Activated CD4-positive, alpha-beta T cell treated with anti-CD3 and anti-CD28 coated beads for 36 hours (primary cell): ENCODE measurements around the gene FREM2. TPM values are rescaled to one million over a fixed set of nuclear protein-coding genes. Genes with fewer than 3 reads are reported as not detected.

ENCODE experiments used
- ATAC-seq: fragments of 200-7000 bp; cut with Tn5 transposase; one replicate; pipeline ENCODE4 v1.10.0; 2021; ENCODE audit warnings: mild to moderate bottlenecking, moderate library complexity
- CTCF ChIA-PET: fragments of 350-600 bp; sonication (Branson Sonifier 250); formaldehyde crosslinking; loops from one replicate; lab custom pipeline; 2021; ENCODE audit warnings: antibody characterized with exemption; lab: Charles Lee
- POLR2A ChIA-PET: fragments of 350-600 bp; sonication (Branson Sonifier 250); formaldehyde crosslinking; loops from one replicate; lab custom pipeline; 2021; ENCODE audit warnings: antibody characterized with exemption, inconsistent platforms; lab: Charles Lee
- DNase-seq: peaks from one replicate; pipeline ENCODE4 v3.0.0-alpha.2; 2020
- H3K27ac Mint-ChIP-seq: one replicate; pipeline ENCODE4 v1.8.0; 2021; ENCODE audit warnings: mixed read lengths
- H3K27me3 Mint-ChIP-seq: one replicate; pipeline ENCODE4 v1.8.0; 2021; ENCODE audit warnings: mixed read lengths
- H3K36me3 Mint-ChIP-seq: one replicate; pipeline ENCODE4 v1.8.0; 2021; ENCODE audit warnings: low read depth, mixed read lengths
- H3K4me1 Mint-ChIP-seq: one replicate; pipeline ENCODE4 v1.8.0; 2021; ENCODE audit warnings: mixed read lengths
- H3K4me3 Mint-ChIP-seq: one replicate; pipeline ENCODE4 v1.8.0; 2021; ENCODE audit warnings: mild to moderate bottlenecking, moderate library complexity, mixed read lengths
- H3K9me3 Mint-ChIP-seq: one replicate; pipeline ENCODE4 v1.8.0; 2021; ENCODE audit warnings: low read depth, mixed read lengths
- intact Hi-C, 2 experiments: fragments of 100-400 bp; cut with DNase I in 1 of 2; cut with micrococcal nuclease in 1 of 2; formaldehyde crosslinking; loops; one replicate each; pipeline versions ENCODE4 v1.14.2 to v1.15.1; 2022 to 2024; cut with DNase I, micrococcal nuclease
- total RNA-seq, 2 experiments: library from RNA; stranded (reverse); gene quantifications; one replicate each; pipeline ENCODE4 v1.2.3, GENCODE V29; 2021

FREM2 gene
- total RNA-seq, 2 experiments from 2014 or later = not detected

DNA sequence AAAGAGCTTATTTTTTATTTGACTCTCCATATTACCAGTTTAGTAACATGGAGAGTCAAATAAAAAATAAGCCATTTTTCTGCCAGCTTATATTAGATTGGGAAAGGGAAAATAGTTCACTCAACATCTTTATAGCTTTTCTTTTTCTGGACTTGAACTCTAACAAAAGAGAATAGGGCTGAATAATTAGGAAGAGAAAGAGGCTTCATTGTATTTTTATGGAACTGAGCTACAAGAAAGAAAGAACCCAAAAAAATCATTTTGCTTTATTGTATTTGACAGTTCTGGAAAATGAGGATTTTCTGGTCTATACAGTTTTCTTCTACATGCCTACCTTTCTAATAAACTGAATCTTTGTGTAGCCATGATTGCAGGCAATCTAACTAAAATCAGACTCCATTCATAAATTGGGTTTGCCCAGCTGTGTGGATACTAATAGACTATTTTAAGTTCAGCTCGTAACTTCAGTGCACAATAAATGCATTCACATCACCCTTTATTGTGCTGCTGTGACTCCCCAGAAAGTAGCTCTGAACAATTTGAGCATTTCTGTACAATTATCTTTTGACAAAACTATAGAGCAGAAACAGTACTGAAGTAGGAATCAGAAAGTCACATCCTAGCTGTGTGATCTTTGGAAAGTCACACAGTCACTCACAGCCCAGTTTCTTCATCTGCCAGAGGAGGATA, 188.5 kb downstream of the FREM2 start:
- H3K27me3 Mint-ChIP-seq = peaks cover 16% of the 10 kb centered on the region
- ChIA-PET POLR2A (interaction anchor here (0.7 kb wide), 1 partner anchor 67 kb away, joined by 8 read pairs; no protein-coding TSS in a partner anchor), CTCF (interaction anchor here (0.7 to 1.9 kb wide), 5 partner anchors 9 to 1106 kb away, joined by 3 to 6 read pairs (median 5); no protein-coding TSS in a partner anchor)
- no peak overlapping the region for H3K4me3 Mint-ChIP-seq
- no peak overlapping the region for H3K27ac Mint-ChIP-seq
- no peak for ATAC-seq
- no peaks in the 10 kb centered on the region for H3K36me3 Mint-ChIP-seq
- intact Hi-C loops = loop anchor here in 1 of 2 experiments (10.0 kb wide), 1 partner anchor 739 kb away; no protein-coding TSS in a partner anchor
- H3K4me1 Mint-ChIP-seq = no peaks in the 10 kb centered on the region
- DNase-seq = no peak
- H3K9me3 Mint-ChIP-seq = no peaks in the 10 kb centered on the region

DNA sequence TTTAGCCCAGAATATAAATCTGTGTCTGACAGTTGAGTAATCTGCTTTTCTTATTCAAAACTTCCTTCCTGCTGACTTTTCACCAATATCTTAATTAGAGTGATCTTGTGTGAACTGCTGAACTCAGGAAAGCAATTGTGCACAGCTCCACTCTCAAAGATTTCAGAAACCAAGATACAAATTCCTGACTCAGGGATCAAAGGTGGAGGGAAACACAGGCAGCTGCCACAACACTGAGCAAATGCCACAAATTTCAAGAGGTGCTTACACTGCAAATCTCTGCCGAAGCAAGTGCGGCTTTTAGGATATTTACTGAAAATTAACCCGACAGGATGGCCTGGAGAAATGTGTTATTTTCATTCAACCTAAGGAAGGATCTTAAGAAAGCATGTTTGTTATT, 192.4 kb downstream of the FREM2 start:
- Mint-ChIP-seq H3K9me3 (no peaks in the 10 kb centered on the region), H3K4me3 (no peak overlapping the region), H3K27ac (no peak overlapping the region), H3K36me3 (no peaks in the 10 kb centered on the region), H3K4me1 (no peaks in the 10 kb centered on the region), H3K27me3 (peaks cover 11% of the 10 kb centered on the region)
- DNase-seq (no peak), ATAC-seq (no peak)
- intact Hi-C loops = loop anchor here in 1 of 2 experiments (10.0 kb wide), 1 partner anchor 736 kb away; no protein-coding TSS in a partner anchor
- POLR2A ChIA-PET = no interaction called here
- CTCF ChIA-PET = no interaction called here

DNA sequence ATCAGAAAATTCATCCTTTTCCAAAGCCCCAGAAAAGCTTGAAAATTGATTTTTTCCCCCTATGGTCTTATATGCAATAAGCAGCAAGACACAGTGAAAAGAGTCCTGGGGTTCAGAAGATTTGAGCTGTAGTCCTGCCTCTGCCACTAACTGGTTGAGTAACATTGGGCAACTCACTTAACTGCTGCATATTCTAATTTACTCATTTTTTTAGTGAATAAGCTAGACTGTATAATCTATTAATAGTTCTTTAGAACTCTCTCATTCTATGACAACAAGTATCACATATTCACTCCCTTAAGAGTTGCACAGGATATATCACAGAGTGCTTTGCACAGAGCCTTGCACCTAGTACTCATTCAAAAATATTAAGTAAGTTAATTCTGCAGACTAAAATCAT, 192.9 kb downstream of the FREM2 start:
- no peak for DNase-seq
- H3K4me3 Mint-ChIP-seq = no peak overlapping the region
- no peaks in the 10 kb centered on the region for H3K4me1 Mint-ChIP-seq
- H3K9me3 Mint-ChIP-seq = no peaks in the 10 kb centered on the region
- peaks cover 14% of the 10 kb centered on the region for H3K27me3 Mint-ChIP-seq
- ATAC-seq = no peak
- POLR2A ChIA-PET = no interaction called here
- H3K36me3 Mint-ChIP-seq = no peaks in the 10 kb centered on the region
- CTCF ChIA-PET = interaction anchor here (0.9 kb wide), 1 partner anchor 9 kb away, joined by 3 read pairs; no protein-coding TSS in a partner anchor
- intact Hi-C loops = loop anchor here in 1 of 2 experiments (10.0 kb wide), 1 partner anchor 735 kb away; no protein-coding TSS in a partner anchor
- H3K27ac Mint-ChIP-seq = no peak overlapping the region

DNA sequence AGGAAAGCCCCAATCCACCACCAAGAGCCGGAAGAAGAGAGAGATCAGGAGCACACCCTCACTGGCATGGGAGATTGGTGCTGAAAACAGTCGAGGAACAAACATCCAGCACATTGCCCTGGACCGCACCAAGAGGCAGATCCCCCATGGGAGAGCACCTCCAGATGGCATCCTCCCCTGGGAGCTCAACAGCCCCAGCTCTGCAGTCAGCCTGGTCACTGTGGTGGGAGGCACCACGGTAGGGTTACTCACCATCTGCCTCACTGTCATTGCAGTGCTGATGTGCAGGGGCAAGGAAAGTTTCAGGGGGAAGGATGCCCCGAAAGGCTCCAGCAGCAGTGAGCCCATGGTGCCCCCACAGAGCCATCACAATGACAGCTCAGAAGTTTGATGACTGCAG, 193.5 kb downstream of the FREM2 start:
- H3K9me3 Mint-ChIP-seq = no peaks in the 10 kb centered on the region
- no peak overlapping the region for H3K4me3 Mint-ChIP-seq
- no peaks in the 10 kb centered on the region for H3K36me3 Mint-ChIP-seq
- intact Hi-C loops = no loop called here
- peaks cover 16% of the 10 kb centered on the region for H3K27me3 Mint-ChIP-seq
- ATAC-seq (no peak), DNase-seq (no peak)
- ChIA-PET CTCF (interaction anchor here (0.9 kb wide), 1 partner anchor 10 kb away, joined by 3 read pairs; no protein-coding TSS in a partner anchor), POLR2A (no interaction called here)
- H3K4me1 Mint-ChIP-seq = no peaks in the 10 kb centered on the region
- no peak overlapping the region for H3K27ac Mint-ChIP-seq

DNA sequence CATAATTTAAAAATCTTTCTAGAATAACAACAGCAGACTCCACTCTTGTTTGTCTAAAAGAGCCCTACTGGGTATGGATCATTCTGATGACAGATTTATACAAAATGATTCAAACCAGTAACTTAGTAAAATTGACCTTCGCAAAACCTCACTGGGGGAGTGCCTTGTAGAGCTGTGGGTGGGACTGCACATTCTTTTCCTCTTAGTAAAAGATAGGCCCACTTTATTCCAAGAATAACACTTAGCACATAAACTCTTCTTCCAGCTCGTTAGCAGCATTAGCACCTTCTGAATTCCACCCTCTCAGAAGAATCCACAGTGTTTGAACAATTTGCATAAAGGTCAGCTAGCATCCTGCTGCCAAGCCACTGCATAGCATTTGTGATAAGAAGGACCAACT, 196.9 kb downstream of the FREM2 start:
- ATAC-seq (no peak), DNase-seq (no peak)
- POLR2A ChIA-PET = no interaction called here
- CTCF ChIA-PET = interaction anchor here (1.4 to 2.1 kb wide), 2 partner anchors 8 to 10 kb away, joined by 3 to 6 read pairs; no protein-coding TSS in a partner anchor
- no peak overlapping the region for H3K4me3 Mint-ChIP-seq
- H3K27me3 Mint-ChIP-seq = peaks cover 22% of the 10 kb centered on the region
- H3K4me1 Mint-ChIP-seq = no peaks in the 10 kb centered on the region
- no peak overlapping the region for H3K27ac Mint-ChIP-seq
- intact Hi-C loops = no loop called here
- no peaks in the 10 kb centered on the region for H3K9me3 Mint-ChIP-seq
- H3K36me3 Mint-ChIP-seq = no peaks in the 10 kb centered on the region

DNA sequence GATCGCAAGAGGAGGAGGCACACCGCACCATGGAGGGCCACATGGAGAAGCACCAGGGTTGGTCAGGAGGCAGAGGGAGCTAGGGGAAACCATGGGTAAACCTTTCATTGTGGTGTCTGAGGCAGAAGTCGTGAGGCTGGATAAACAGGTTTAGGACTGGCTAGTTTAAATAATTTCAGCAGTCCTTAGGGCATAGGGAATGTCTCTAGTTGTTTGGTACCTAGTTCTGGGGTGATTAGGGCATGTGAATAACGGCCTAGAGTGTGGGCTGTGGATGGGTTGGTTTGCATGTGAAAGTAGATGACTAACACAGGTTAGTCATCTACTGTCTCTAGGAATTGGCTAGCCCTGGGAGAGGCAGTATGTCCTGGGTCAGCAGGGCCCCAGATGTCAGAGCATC, 201.4 kb downstream of the FREM2 start:
- intact Hi-C loops = no loop called here
- Mint-ChIP-seq H3K36me3 (no peaks in the 10 kb centered on the region), H3K9me3 (no peaks in the 10 kb centered on the region), H3K27me3 (peaks cover 19% of the 10 kb centered on the region), H3K4me3 (no peak overlapping the region), H3K4me1 (no peaks in the 10 kb centered on the region), H3K27ac (no peak overlapping the region)
- CTCF ChIA-PET = no interaction called here
- DNase-seq (peak; percentile 6), ATAC-seq (peak; percentile 39)
- POLR2A ChIA-PET = no interaction called here

DNA sequence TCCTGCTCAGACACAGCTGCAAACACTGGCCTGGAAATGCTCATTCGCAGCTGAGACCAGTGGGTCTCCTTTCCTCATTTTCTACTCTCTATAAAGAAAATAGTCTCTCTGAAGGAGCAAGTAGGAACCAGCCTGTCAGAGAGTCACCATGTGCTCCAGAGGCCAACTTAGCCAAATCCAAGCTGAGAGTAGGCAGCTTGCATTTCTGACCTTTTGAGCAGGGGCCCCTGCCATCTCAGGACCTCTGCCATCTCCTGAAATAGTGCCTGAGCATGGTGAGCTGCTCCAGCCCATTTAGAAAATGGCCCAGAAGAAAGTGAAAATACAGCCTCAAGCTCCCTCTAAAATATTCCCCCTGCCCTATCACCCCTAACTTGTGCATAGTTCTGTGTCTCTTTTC, 208.2 kb downstream of the FREM2 start:
- H3K4me3 Mint-ChIP-seq = no peak overlapping the region
- ATAC-seq = no peak
- no peaks in the 10 kb centered on the region for H3K36me3 Mint-ChIP-seq
- H3K27me3 Mint-ChIP-seq = peaks cover 2% of the 10 kb centered on the region
- no peaks in the 10 kb centered on the region for H3K9me3 Mint-ChIP-seq
- CTCF ChIA-PET = no interaction called here
- no peak overlapping the region for H3K27ac Mint-ChIP-seq
- H3K4me1 Mint-ChIP-seq = no peaks in the 10 kb centered on the region
- intact Hi-C loops = no loop called here
- POLR2A ChIA-PET = no interaction called here
- DNase-seq = no peak

DNA sequence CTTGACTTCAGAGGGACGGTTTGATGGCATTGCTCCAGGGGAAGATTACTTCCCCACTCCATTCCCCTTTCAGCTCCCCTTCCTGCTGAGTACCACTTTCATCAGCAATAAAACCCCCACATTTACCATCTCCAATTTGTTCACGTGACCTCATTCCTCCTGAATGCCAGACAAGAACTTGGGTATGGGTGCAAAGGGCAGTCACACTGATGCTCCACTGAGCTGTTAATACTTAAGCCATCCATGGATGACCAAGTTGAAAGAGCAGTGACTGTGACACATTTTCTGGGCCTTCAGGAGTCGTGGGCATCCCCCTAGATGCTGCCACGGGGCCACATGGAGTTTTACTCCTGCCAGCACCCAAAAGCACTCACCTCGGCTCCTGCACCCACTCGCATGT, 210.6 kb downstream of the FREM2 start:
- Mint-ChIP-seq H3K27ac (no peak overlapping the region), H3K4me3 (no peak overlapping the region), H3K27me3 (no peaks in the 10 kb centered on the region), H3K36me3 (no peaks in the 10 kb centered on the region), H3K9me3 (no peaks in the 10 kb centered on the region), H3K4me1 (no peaks in the 10 kb centered on the region)
- POLR2A ChIA-PET = no interaction called here
- ATAC-seq = no peak
- CTCF ChIA-PET = interaction anchor here (1.0 kb wide), 1 partner anchor 24 kb away, joined by 3 read pairs; no protein-coding TSS in a partner anchor
- intact Hi-C loops = no loop called here
- DNase-seq = no peak

DNA sequence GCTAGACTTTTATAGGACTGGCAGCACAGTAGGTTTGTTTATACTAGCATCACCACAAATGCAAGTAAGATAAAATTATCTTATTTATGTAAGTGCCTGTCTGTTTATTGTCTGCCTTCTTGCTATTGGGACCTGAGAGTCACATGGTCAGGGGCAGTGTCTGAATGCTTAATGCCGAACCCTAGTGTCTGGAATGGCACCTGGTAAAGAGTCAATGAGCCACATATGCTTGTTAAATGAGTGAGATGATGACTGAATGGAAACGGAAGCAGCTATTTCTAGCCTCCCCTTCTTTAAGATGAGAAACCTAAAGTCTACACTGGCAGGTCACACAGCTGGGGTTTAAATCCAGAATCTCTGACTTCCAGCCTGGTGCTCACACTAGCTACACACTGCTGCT, 211.6 kb downstream of the FREM2 start:
- Mint-ChIP-seq H3K9me3 (no peaks in the 10 kb centered on the region), H3K27ac (no peak overlapping the region), H3K4me1 (no peaks in the 10 kb centered on the region), H3K4me3 (no peak overlapping the region), H3K27me3 (peaks cover 3% of the 10 kb centered on the region), H3K36me3 (no peaks in the 10 kb centered on the region)
- ATAC-seq = no peak
- ChIA-PET POLR2A (no interaction called here), CTCF (no interaction called here)
- intact Hi-C loops = no loop called here
- no peak for DNase-seq

DNA sequence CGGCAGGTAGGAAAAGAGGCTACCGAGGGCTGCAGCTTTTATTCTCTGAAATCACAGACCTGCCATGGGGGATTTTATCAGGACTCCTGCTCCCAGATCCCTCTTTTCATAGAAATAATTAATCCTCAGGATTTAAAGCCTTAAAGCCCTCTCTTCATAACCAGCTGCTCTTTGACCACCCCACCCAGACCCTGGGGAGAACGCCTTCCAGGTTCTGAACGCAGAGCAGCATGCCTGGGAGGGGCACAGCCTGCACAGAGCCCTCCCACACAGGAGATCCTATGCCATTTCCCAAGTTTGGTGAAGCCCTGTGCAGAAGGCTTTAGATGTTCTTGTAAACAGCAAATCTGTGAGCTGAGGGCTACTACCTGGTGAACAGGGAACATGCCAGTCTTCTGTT, 212.7 kb downstream of the FREM2 start:
- intact Hi-C loops = no loop called here
- POLR2A ChIA-PET = no interaction called here
- Mint-ChIP-seq H3K4me3 (no peak overlapping the region), H3K9me3 (no peaks in the 10 kb centered on the region), H3K27ac (no peak overlapping the region), H3K36me3 (no peaks in the 10 kb centered on the region), H3K4me1 (no peaks in the 10 kb centered on the region), H3K27me3 (peaks cover 3% of the 10 kb centered on the region)
- ATAC-seq (no peak), DNase-seq (no peak)
- CTCF ChIA-PET = no interaction called here

DNA sequence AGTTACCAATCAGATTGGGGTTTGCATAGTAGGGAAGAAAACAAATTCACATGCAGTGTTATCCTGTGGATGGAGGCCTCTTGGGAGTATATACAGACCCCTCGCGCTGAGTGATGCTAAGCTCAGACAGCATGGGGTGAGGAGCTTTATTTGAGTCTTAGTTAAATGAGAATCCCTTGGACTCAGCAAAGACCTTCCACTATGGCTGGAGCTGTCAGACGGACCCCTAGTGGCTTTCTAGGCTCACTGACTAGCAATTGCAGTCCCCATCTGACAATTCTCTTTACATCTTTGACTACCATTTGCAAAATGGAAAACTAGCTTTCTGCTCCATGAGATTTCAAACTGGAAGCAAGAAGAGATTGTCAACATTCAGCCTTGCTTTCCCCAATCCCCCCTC, 213.3 kb downstream of the FREM2 start:
- peaks cover 4% of the 10 kb centered on the region for H3K27me3 Mint-ChIP-seq
- no peak overlapping the region for H3K4me3 Mint-ChIP-seq
- POLR2A ChIA-PET = no interaction called here
- intact Hi-C loops = no loop called here
- no peak for DNase-seq
- H3K9me3 Mint-ChIP-seq = no peaks in the 10 kb centered on the region
- no peak for ATAC-seq
- no peaks in the 10 kb centered on the region for H3K36me3 Mint-ChIP-seq
- CTCF ChIA-PET = no interaction called here
- H3K4me1 Mint-ChIP-seq = no peaks in the 10 kb centered on the region
- H3K27ac Mint-ChIP-seq = no peak overlapping the region

DNA sequence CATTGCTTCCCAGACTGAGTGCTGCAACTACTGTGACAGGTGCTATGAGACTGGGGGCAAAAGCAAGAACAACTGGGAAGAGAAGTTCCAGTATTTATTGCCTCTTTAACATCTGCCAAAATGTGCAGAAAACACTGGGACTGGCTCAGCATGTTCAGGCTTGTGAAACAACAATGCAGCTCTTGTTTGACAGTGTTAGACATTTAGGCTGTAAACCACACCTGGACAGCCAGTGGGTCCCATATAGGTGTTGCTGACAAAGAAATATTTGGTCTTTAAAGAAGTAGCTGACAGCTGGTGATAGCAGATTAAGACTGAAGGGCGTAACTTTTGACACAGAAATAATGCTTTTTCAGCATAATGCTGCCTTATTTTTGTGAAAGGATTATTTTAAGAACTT, 215.7 kb downstream of the FREM2 start:
- intact Hi-C loops = no loop called here
- H3K4me1 Mint-ChIP-seq = no peaks in the 10 kb centered on the region
- no peak overlapping the region for H3K4me3 Mint-ChIP-seq
- H3K27me3 Mint-ChIP-seq = peaks cover 10% of the 10 kb centered on the region
- ATAC-seq (no peak), DNase-seq (no peak)
- no peak overlapping the region for H3K27ac Mint-ChIP-seq
- CTCF ChIA-PET = no interaction called here
- H3K9me3 Mint-ChIP-seq = no peaks in the 10 kb centered on the region
- POLR2A ChIA-PET = no interaction called here
- H3K36me3 Mint-ChIP-seq = no peaks in the 10 kb centered on the region
